ENCODE results near the gene PWWP2A. TPM values are rescaled to one million over a fixed set of nuclear protein-coding genes. Genes with fewer than 3 reads are reported as not detected.

Gene PWWP2A
- total RNA-seq, 1 experiment from 2014 or later = 66.7 TPM

DNA sequence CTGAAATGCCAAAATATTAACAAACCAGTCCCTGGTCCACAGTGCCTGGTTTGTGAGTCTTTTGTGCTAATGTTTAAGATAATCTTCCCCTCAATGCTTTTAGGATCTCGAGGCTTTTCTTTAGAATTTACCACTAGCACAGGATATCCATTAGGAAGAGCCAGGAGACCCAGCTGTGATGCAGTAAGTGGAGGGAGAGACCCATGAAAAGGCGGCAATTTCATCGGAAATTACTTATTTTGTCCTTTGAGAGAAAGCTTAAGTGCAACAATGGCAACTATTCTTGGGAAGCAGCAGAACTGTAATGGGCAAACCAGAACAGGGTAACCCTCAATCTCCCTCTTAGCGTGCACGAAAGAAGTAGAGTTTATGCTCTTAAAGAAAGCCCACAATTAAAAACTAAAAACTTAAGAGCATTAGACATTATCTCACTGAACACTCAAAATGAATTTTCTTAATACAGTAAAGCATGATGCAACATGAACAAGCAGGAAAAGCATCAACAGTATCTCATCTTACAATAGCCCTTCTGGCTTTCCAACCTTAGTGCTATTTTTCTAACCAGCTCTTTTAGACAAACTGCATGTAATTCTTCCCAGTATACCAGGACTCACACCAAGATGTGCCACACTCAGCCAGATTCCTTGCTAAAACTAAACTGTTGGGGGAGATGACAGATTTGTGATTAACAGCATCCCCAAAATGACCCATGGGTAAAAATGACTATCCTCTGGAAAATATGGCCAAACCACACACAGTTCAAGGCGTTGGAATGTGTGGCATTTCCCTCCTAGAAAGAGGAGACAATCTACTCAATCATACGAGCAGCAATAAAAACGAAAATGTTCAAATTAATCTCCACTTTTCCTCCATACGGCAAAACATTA, 36.4 kb downstream of the PWWP2A start:
- no peaks in the 10 kb centered on the region for H3K79me2 ChIP-seq (ENCODE audit: insufficient read depth, low read length)
- no peak overlapping the region for H2BK15ac ChIP-seq (ENCODE audit: low read depth, low read length)
- H3K27ac ChIP-seq (ENCODE audit: insufficient read length, low read depth, low read length) = peak overlapping the region; percentile 56
- H3K4me1 Mint-ChIP-seq = peaks cover 22 to 25% of the 10 kb centered on the region in 2 experiments
- no peaks in the 10 kb centered on the region for H3K27me3 ChIP-seq (ENCODE audit: insufficient read depth, low read length)
- H2BK20ac ChIP-seq (ENCODE audit: low read depth, low read length, poor library complexity, severe bottlenecking) = no peak overlapping the region
- no peak overlapping the region for H4K91ac ChIP-seq (ENCODE audit: insufficient read length, low read depth, low read length)
- H3K36me3 Mint-ChIP-seq (ENCODE audit: insufficient read depth in 1 of 3, low read depth in 3 of 3) = peaks cover 2 to 18% (median 5%) of the 10 kb centered on the region in 3 experiments; a peak in 4 of 7 replicates
- H2BK120ac ChIP-seq (ENCODE audit: low read depth, low read length, poor library complexity, severe bottlenecking) = no peak overlapping the region
- no peak overlapping the region for H3K4me2 ChIP-seq (ENCODE audit: insufficient read depth, insufficient read length, low read length)
- H3K23ac ChIP-seq (ENCODE audit: insufficient read length, low read depth, low read length) = no peak overlapping the region
- H3K9me3 ChIP-seq (ENCODE audit: control insufficient read depth, low read depth, low read length) = no peaks in the 10 kb centered on the region
- no peak for TF ChIP-seq CTCF (conservative IDR thresholded peaks at IDR 0.05)
- H4K5ac ChIP-seq (ENCODE audit: insufficient read length, low read depth, low read length) = no peak overlapping the region
- H4K8ac ChIP-seq (replicated peaks; ENCODE audit: insufficient read length, low read depth, low read length) = no peak overlapping the region
- no CpG with 5 or more reads among the region's 9 CpGs for WGBS (ENCODE audit: extremely low coverage, insufficient read length, low lambda C conversion rate)
- H3K23me2 ChIP-seq (ENCODE audit: insufficient read length, low read depth, low read length, poor library complexity, severe bottlenecking) = no peaks in the 10 kb centered on the region
- H3K9ac ChIP-seq (ENCODE audit: extremely low read depth, insufficient read length, low read length) = peak overlapping the region; percentile 2
- no peak overlapping the region for H3K4ac ChIP-seq (ENCODE audit: low read depth, low read length)
- no peak overlapping the region for H3K14ac ChIP-seq (ENCODE audit: insufficient read depth, low read length)
- peak overlapping the region; percentile 35 to 92 (median 75) for H3K27ac Mint-ChIP-seq
- H3K4me1 ChIP-seq (ENCODE audit: insufficient read depth, low read length) = 0 out of 2 replicates have a peak, but pooled peaks cover 4% of the 10 kb centered on the region
- H3K4me3 Mint-ChIP-seq = no peak overlapping the region
- no peak overlapping the region for H3K18ac ChIP-seq (ENCODE audit: insufficient read length, low read depth, low read length)
- no peak overlapping the region for H2AFZ ChIP-seq (ENCODE audit: low read length)
- H2AK5ac ChIP-seq (ENCODE audit: insufficient read length, low read length) = no peak overlapping the region
- no peaks in the 10 kb centered on the region for H3K9me3 Mint-ChIP-seq
- no peak overlapping the region for H2BK5ac ChIP-seq (ENCODE audit: insufficient read length, low read length)
- no peak overlapping the region for H2BK12ac ChIP-seq (ENCODE audit: insufficient read length, low read depth, low read length)
- DNase-seq = no peak
- no peak overlapping the region for H3K56ac ChIP-seq (ENCODE audit: insufficient read length, low read depth, low read length)
- H3T11ph ChIP-seq (ENCODE audit: low read length) = no peak overlapping the region
- H3K79me1 ChIP-seq (ENCODE audit: insufficient read depth, low read depth, low read length, poor library complexity, severe bottlenecking) = no peaks in the 10 kb centered on the region
- no peaks in the 10 kb centered on the region for H3K27me3 Mint-ChIP-seq (ENCODE audit: low read depth)
- no peaks in the 10 kb centered on the region for H4K20me1 ChIP-seq (ENCODE audit: control insufficient read depth, insufficient read depth, insufficient read length)
